Omental fat pad (tissue), 4 donors: Measurements from ENCODE around the gene GALT. TPM values are rescaled to one million over a fixed set of nuclear protein-coding genes. Genes with fewer than 3 reads are reported as not detected.

Experiments
- ATAC-seq: fragments of 150-250 bp; one replicate; pipeline ENCODE4 v1.9.1; 2016; ENCODE audit warnings: mild to moderate bottlenecking, moderate library complexity; ENCODE audit not compliant: low FRiP score
- DNase-seq: peaks from one replicate; pipeline ENCODE4 v3.0.0-alpha.2; 2019; ENCODE audit warnings: low spot score
- total RNA-seq, 4 donors: library from RNA; depleted of rRNA; stranded (reverse); fragments of >200 nt; gene quantifications; one replicate each; pipeline ENCODE4 v1.1.0, GENCODE V29; 2016
- TF ChIP-seq, protein P1 (sequence below), 3 donors: fragments of 450-650 bp; IDR thresholded peaks; one replicate each; pipeline ENCODE4 v1.5.1; 2016 to 2017; ENCODE audit warnings: antibody characterized with exemption in 3 of 3, mild to moderate bottlenecking in 3 of 3, moderate library complexity in 2 of 3

The GALT gene
- total RNA-seq, 4 donors from 2014 or later = 17.2 to 53.3 (median 32.7) TPM

DNA sequence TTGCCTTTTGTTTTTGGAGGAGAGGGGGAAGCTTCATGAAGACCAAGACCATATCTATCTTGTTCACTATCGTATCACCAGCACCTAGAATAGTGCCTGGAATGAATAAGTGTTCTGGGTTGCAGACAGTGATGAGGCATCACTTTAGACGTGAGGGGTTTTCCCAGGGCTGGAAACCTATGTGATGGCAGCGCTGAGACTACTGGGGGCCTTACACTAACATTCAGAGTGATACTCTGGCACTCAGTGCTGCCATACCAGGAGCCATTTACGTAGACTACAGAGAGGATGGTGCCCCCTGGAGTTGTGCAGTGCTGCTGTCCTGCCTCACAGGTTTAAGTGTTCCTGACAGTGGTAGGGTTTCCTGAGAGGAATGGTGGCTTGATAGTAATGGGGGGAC is 37.7 kb downstream of the GALT start:
- TF ChIP-seq, protein P1, sequence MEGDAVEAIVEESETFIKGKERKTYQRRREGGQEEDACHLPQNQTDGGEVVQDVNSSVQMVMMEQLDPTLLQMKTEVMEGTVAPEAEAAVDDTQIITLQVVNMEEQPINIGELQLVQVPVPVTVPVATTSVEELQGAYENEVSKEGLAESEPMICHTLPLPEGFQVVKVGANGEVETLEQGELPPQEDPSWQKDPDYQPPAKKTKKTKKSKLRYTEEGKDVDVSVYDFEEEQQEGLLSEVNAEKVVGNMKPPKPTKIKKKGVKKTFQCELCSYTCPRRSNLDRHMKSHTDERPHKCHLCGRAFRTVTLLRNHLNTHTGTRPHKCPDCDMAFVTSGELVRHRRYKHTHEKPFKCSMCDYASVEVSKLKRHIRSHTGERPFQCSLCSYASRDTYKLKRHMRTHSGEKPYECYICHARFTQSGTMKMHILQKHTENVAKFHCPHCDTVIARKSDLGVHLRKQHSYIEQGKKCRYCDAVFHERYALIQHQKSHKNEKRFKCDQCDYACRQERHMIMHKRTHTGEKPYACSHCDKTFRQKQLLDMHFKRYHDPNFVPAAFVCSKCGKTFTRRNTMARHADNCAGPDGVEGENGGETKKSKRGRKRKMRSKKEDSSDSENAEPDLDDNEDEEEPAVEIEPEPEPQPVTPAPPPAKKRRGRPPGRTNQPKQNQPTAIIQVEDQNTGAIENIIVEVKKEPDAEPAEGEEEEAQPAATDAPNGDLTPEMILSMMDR (IDR thresholded peaks at IDR 0.05) = no peak
- DNase-seq = no peak
- no peak for ATAC-seq

- ATAC-seq = no peak
- no peak for DNase-seq
- TF ChIP-seq, protein P1 (IDR thresholded peaks at IDR 0.05) = no peak
Observed at GRCh38 chr9:34684816-34685215, 38.3 kb downstream of the GALT start.

- no peak for DNase-seq
- TF ChIP-seq, protein P1 (IDR thresholded peaks at IDR 0.05) = no peak
Observed at GRCh38 chr9:34685591-34685990, 39.1 kb downstream of the GALT start.

GRCh38 chr9:34686231-34686630 is 39.8 kb downstream of the GALT start:
- no peak for ATAC-seq
- no peak for DNase-seq

More at GRCh38 chr9:34685591-34685990, 39.1 kb downstream of the GALT start:
- no peak for ATAC-seq

DNA sequence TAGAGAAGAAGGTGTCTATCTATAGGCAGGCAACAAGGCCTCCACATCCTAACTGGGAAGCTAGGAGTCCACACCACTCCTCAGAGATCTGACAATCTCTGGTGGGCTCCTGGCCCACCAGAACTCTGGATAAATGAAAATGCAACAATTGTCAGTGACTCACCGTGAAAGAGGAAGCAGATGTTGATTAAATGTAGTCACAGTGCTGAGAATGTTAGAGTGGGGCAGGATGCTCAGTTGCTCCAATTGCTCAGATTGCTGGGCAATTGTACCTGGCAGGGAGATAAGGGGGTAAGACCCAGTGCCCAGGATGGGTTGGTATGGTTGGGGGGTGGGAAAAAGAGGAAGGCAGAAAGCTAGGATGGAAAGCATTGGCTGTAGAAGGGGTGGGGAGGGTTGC is 40.3 kb downstream of the GALT start:
- no peak for DNase-seq
- ATAC-seq = no peak

More at GRCh38 chr9:34686231-34686630, 39.8 kb downstream of the GALT start:
- TF ChIP-seq, protein P1 (IDR thresholded peaks at IDR 0.05) = no peak

GRCh38 chr9:34687276-34688030 is 41.0 kb downstream of the GALT start:
- DNase-seq (no peak), ATAC-seq (no peak)
- TF ChIP-seq, protein P1 (IDR thresholded peaks at IDR 0.05) = no peak

More for the DNA sequence above, 40.3 kb downstream of the GALT start:
- TF ChIP-seq, protein P1 (IDR thresholded peaks at IDR 0.05) = no peak
